Panc1 (cell line): Measurements from ENCODE around the gene HCN1. TPM values are rescaled to one million over a fixed set of nuclear protein-coding genes. Genes with fewer than 3 reads are reported as not detected.

Experiments
- ATAC-seq: fragments of 200-7000 bp; cut with Tn5 transposase; 2 replicates; pipeline ENCODE4 v1.9.1; 2020; ENCODE audit warnings: mild to moderate bottlenecking, moderate library complexity
- BruUV-seq: library from RNA; stranded (reverse); fragments of 400-500 nt; replicated peaks from 2 replicates; lab custom pipeline; 2021; lab: Mats Ljungman, UMichigan
- CTCF ChIA-PET: fragments of 300-600 bp; sonication (Branson Sonifier 250); formaldehyde crosslinking; loops from one replicate; lab custom pipeline; 2022; ENCODE audit warnings: antibody characterized with exemption; lab: Charles Lee
- POLR2A ChIA-PET: fragments of 300-600 bp; sonication (Branson Sonifier 250); formaldehyde crosslinking; loops from one replicate; lab custom pipeline; 2022; ENCODE audit warnings: antibody characterized with exemption; lab: Charles Lee
- DNase-seq: peaks from one replicate; pipeline ENCODE4 v3.0.0-alpha.2; 2010; ENCODE audit warnings: low read depth, low spot score
- H3K27ac ChIP-seq: 2 replicates; pipeline ENCODE4 v1.5.1; 2011; ENCODE audit warnings: mild to moderate bottlenecking, low read length, inconsistent platforms
- H3K27me3 ChIP-seq: fragments of 200-500 bp; sonication (Bioruptor generic); 2 replicates; pipeline ENCODE4 v1.6.0; 2014; ENCODE audit warnings: low read length, inconsistent platforms; ENCODE audit not compliant: control insufficient read depth, insufficient read depth
- H3K36me3 ChIP-seq: fragments of 200-500 bp; sonication (Bioruptor generic); 2 replicates; pipeline ENCODE4 v1.5.1; 2014; ENCODE audit warnings: inconsistent platforms, mild to moderate bottlenecking, low read length, moderate library complexity; ENCODE audit not compliant: control insufficient read depth, insufficient read depth
- H3K4me1 ChIP-seq: 2 replicates; pipeline ENCODE4 v1.5.1; 2011; ENCODE audit warnings: inconsistent platforms, mild to moderate bottlenecking, low read length, moderate library complexity; ENCODE audit not compliant: control insufficient read depth, insufficient read depth
- H3K4me3 ChIP-seq, 2 experiments: 2 replicates each; pipeline ENCODE4 v1.5.1; 2011 to 2012; ENCODE audit warnings: low read depth in 2 of 2, low read length in 2 of 2, mild to moderate bottlenecking in 2 of 2, inconsistent platforms in 1 of 2, moderate library complexity in 1 of 2
- H3K9me3 ChIP-seq: fragments of 200-500 bp; sonication (Bioruptor generic); 2 replicates; pipeline ENCODE4 v1.5.1; 2014; ENCODE audit warnings: low read depth, mild to moderate bottlenecking, inconsistent platforms, low read length, moderate library complexity; ENCODE audit not compliant: control insufficient read depth, insufficient read depth
- CTCF ChIP-seq: fragments of 450-650 bp; IDR thresholded peaks from 2 replicates; pipeline ENCODE4 v1.5.1; 2017; ENCODE audit warnings: mild to moderate bottlenecking
- POLR2AphosphoS5 ChIP-seq: IDR thresholded peaks from 2 replicates; pipeline ENCODE4 v1.6.1; 2012; ENCODE audit warnings: mild to moderate bottlenecking, low read depth, low read length, moderate library complexity
- REST ChIP-seq, 2 experiments: IDR thresholded peaks; 2 replicates each; pipeline ENCODE4 v1.6.1; 2011 to 2012; ENCODE audit warnings: low read depth in 2 of 2, control low read depth in 1 of 2, low read length in 1 of 2, mild to moderate bottlenecking in 1 of 2, moderate library complexity in 1 of 2; ENCODE audit not compliant: insufficient read depth in 1 of 2
- SIN3A ChIP-seq: IDR thresholded peaks from 2 replicates; pipeline ENCODE4 v1.6.1; 2012; ENCODE audit warnings: low read depth, mild to moderate bottlenecking, low read length, moderate library complexity, borderline replicate concordance; ENCODE audit not compliant: insufficient read depth
- TCF7L2 ChIP-seq: IDR thresholded peaks from 2 replicates; pipeline ENCODE4 v1.6.1; 2011; ENCODE audit warnings: mild to moderate bottlenecking, low read depth, low read length, inconsistent platforms
- in situ Hi-C: cut with HindIII; loops from 2 replicates; pipeline ENCODE4 v1.10.0; 2016; ENCODE audit warnings: low sequenced_read_pairs, low pct_unique_long_range_greater_than_20kb
- intact Hi-C: fragments of 100-400 bp; cut with micrococcal nuclease; formaldehyde crosslinking; loops from one replicate; pipeline ENCODE4 v1.10.0; 2022; ENCODE audit not compliant: unreplicated experiment
- total RNA-seq: library from RNA; stranded (reverse); gene quantifications from one replicate; pipeline ENCODE4 v1.2.1, GENCODE V29; 2021; ENCODE audit not compliant: unreplicated experiment

HCN1 gene
- total RNA-seq, 1 experiment from 2014 or later: 0.36 TPM

GRCh38 chr5:45532826-45533624, 163.2 kb downstream of the HCN1 start:
- CTCF ChIA-PET: no interaction called here
- no peak overlapping the region for H3K27ac ChIP-seq
- ATAC-seq (no peak), DNase-seq (no peak)
- no TSS peak for BruUV-seq
- in situ Hi-C loops (no loop called here), intact Hi-C loops (no loop called here)
- no peaks in the 10 kb centered on the region for H3K4me1 ChIP-seq
- POLR2A ChIA-PET: no interaction called here
- H3K36me3 ChIP-seq: no peaks in the 10 kb centered on the region
- H3K9me3 ChIP-seq: no peaks in the 10 kb centered on the region
- no peaks in the 10 kb centered on the region for H3K27me3 ChIP-seq
- no peak for TF ChIP-seq REST (IDR thresholded peaks at IDR 0.05; ENCODE audit: insufficient read depth in 1 of 2, low read depth in 2 of 2, low read length in 1 of 2)
- no peak for TF ChIP-seq TCF7L2
- no peak for TF ChIP-seq CTCF
- TF ChIP-seq POLR2AphosphoS5: no peak
- no peak for TF ChIP-seq SIN3A
- H3K4me3 ChIP-seq: no peak overlapping the region

GRCh38 chr5:45521067-45521466, 175.1 kb downstream of the HCN1 start:
- H3K4me1 ChIP-seq: no peaks in the 10 kb centered on the region
- H3K27ac ChIP-seq: no peak overlapping the region
- H3K36me3 ChIP-seq: no peaks in the 10 kb centered on the region
- H3K4me3 ChIP-seq: 0 out of 4 replicates have a peak overlapping the region, but pooled peaks of 1 of the 2 experiments have one; percentile 8
- CTCF ChIA-PET: interaction anchor here (0.6 kb wide), 1 partner anchor 568 kb away, joined by 3 read pairs; no protein-coding TSS in a partner anchor
- POLR2A ChIA-PET: no interaction called here
- intact Hi-C loops: no loop called here
- no peak for TF ChIP-seq TCF7L2
- no peak for TF ChIP-seq REST (IDR thresholded peaks at IDR 0.05; ENCODE audit: insufficient read depth in 1 of 2, low read depth in 2 of 2, low read length in 1 of 2)
- TF ChIP-seq POLR2AphosphoS5: no peak
- TF ChIP-seq SIN3A: no peak
- TF ChIP-seq CTCF: peak; percentile 38
- DNase-seq (no peak), ATAC-seq (0 out of 2 replicates have a peak, but pooled peaks have one; percentile 48)
- in situ Hi-C loops: no loop called here
- no TSS peak for BruUV-seq
- H3K27me3 ChIP-seq: no peaks in the 10 kb centered on the region
- no peaks in the 10 kb centered on the region for H3K9me3 ChIP-seq
